ENCODE measurements around the gene ZNF142. TPM values are rescaled to one million over a fixed set of nuclear protein-coding genes. Genes with fewer than 3 reads are reported as not detected.
"Not testable (repeated sequence)": the region's sequence is repeated elsewhere in the genome, so short reads cannot be mapped to it uniquely, and the experiment has no call there.

Gene ZNF142
- total and polyA plus RNA-seq, 2 donors from 2014 or later, result 3.7 to 33.6 TPM

DNA sequence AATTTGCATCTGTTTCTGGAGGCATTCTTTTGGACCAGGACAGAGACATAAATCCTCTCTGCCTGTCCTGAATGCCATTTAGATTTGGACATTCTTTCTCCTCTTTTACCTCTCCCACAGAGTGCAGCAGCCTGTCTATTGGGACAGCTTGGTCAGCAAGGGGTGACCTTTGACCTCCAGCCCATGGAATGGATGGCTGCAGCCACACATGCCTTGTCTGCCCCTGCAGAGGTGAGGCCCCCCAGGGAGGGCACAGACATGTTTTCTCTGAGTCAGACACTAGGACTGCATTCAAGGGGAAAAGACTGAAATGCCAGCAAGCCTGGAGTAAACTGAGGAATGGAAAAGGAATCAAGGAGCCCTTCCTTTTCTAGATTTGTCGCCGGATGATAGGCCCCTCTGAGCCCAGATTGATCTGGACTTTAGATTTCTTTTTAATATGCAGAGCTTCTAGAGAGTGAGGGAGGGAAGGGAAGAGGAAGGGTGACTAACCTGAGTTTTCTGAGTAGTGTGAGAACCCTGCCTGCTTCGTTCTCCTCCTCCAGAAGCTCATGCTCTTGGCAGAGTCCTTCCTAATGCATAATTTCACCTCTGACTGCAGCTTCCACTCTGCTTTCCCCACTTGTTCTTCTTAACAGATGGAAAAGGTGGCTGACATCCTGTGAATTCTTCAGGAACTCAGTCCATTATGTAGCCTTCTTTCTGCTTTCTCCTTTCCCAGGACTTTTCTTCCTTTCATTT is 35.2 kb upstream of the ZNF142 start:
- Histone ChIP-seq H3K4me1 (ENCODE audit: control insufficient read depth in 2 of 3, insufficient read depth in 2 of 3, low read depth in 1 of 3, low read length in 3 of 3) (no peaks in the 10 kb centered on the region), H3K9ac (ENCODE audit: low read length in 3 of 3) (no peak overlapping the region), H3K27ac (ENCODE audit: low read depth in 2 of 2, low read length in 2 of 2) (no peak overlapping the region), H3K9me3 (ENCODE audit: control insufficient read depth in 2 of 3, insufficient read depth in 1 of 3, low read length in 3 of 3) (no peaks in the 10 kb centered on the region), H3K36me3 (ENCODE audit: control insufficient read depth in 2 of 3, insufficient read depth in 3 of 3, low read length in 3 of 3) (peaks cover 7 to 52% (median 39%) of the 10 kb centered on the region in 3 donors), H3K27me3 (ENCODE audit: control insufficient read depth, insufficient read depth, low read length) (no peaks in the 10 kb centered on the region), H3K4me3 (ENCODE audit: low read length in 3 of 3) (no peak overlapping the region)
- intact Hi-C loops (cut with DNase I), result no loop called here
- FAIRE-seq (no peak), DNase-seq (no peak)
- no peak for TF ChIP-seq CTCF (IDR thresholded peaks at IDR 0.05; ENCODE audit: borderline replicate concordance, extremely low read depth, insufficient read depth)

GRCh38 chr2:218691234-218691633 is 31.8 kb upstream of the ZNF142 start:
- Histone ChIP-seq H3K9me3 (ENCODE audit: control insufficient read depth in 2 of 3, insufficient read depth in 1 of 3, low read length in 3 of 3) (no peaks in the 10 kb centered on the region), H3K36me3 (ENCODE audit: control insufficient read depth in 2 of 3, insufficient read depth in 3 of 3, low read length in 3 of 3) (peaks cover 10 to 47% (median 24%) of the 10 kb centered on the region in 3 donors), H3K27ac (ENCODE audit: low read depth in 2 of 2, low read length in 2 of 2) (no peak overlapping the region), H3K9ac (ENCODE audit: low read length in 3 of 3) (no peak overlapping the region), H3K4me1 (ENCODE audit: control insufficient read depth in 2 of 3, insufficient read depth in 2 of 3, low read depth in 1 of 3, low read length in 3 of 3) (no peaks in the 10 kb centered on the region), H3K4me3 (ENCODE audit: low read length in 3 of 3) (no peak overlapping the region), H3K27me3 (ENCODE audit: control insufficient read depth, insufficient read depth, low read length) (no peaks in the 10 kb centered on the region)
- intact Hi-C loops (cut with DNase I), result no loop called here
- no peak for DNase-seq
- no peak for FAIRE-seq
- no peak for TF ChIP-seq CTCF (IDR thresholded peaks at IDR 0.05; ENCODE audit: borderline replicate concordance, extremely low read depth, insufficient read depth)

DNA sequence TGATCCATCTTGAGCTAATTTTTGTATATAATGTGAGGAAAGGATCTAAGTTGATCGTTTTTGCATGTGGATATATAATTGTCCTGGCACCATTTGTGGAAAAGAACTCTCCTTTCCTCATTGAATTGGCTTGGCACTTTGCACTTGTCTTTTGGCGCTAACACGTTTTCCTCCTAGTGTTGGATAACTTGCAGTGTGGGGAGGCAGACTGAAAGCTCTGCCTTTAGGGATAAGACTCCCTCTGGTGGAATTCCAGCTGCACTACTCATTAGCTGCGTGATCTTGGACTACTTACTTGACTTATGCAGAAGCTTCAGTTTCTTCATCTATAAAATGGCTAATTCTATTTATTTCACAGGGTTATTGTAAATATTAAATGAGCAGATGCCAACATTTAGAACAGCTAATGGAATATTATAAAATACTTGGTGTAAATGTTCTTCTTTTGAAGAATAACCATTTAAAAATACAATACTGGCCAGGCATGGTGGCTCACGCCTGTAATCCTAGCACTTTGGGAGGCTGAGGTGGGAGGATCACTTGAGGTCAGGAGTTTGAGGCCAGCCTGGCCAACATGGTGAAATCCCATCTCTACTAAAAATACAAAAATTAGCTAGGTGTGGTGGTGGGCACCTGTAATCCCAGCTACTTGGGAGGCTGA is 28.1 kb upstream of the ZNF142 start:
- intact Hi-C loops (cut with DNase I); H3K9me3 ChIP-seq (ENCODE audit: control insufficient read depth in 2 of 3, insufficient read depth in 1 of 3, low read length in 3 of 3); H3K27ac ChIP-seq (ENCODE audit: low read depth in 2 of 2, low read length in 2 of 2); H3K9ac ChIP-seq (ENCODE audit: low read length in 3 of 3); H3K4me1 ChIP-seq (ENCODE audit: control insufficient read depth in 2 of 3, insufficient read depth in 2 of 3, low read depth in 1 of 3, low read length in 3 of 3); H3K4me3 ChIP-seq (ENCODE audit: low read length in 3 of 3); FAIRE-seq; H3K27me3 ChIP-seq (ENCODE audit: control insufficient read depth, insufficient read depth, low read length): not testable (repeated sequence)
- H3K36me3 ChIP-seq (ENCODE audit: control insufficient read depth in 2 of 3, insufficient read depth in 3 of 3, low read length in 3 of 3), result peaks cover 7 to 42% (median 7%) of the 10 kb centered on the region in 3 donors
- DNase-seq, result peak in 4 of 5 donors; percentile 49 to 86 (median 64)
- peak; percentile 64 for TF ChIP-seq CTCF (IDR thresholded peaks at IDR 0.05; ENCODE audit: borderline replicate concordance, extremely low read depth, insufficient read depth)
